Body of pancreas (tissue), 4 donors: ENCODE data around the gene COX8A. TPM values are rescaled to one million over a fixed set of nuclear protein-coding genes. Genes with fewer than 3 reads are reported as not detected.
A peak's percentile ranks its signal among the peaks of the same experiment; 100 is the strongest.

Source experiments
- ATAC-seq: fragments of 150-250 bp; one replicate; pipeline ENCODE4 v1.9.1; 2016
- DNase-seq, 4 donors: peaks; one replicate each; pipeline ENCODE4 v3.0.0-alpha.2; 2019
- H3K27ac ChIP-seq, 4 donors: fragments of 200-600 bp; sonication (generic); 1 replicate in 3 of 4; 2 replicates in 1 of 4; pipeline versions ENCODE4 v1.5.1 to v1.6.1; 2016 to 2019; ENCODE audit warnings: mild to moderate bottlenecking in 1 of 4, mixed read lengths in 1 of 4, moderate library complexity in 1 of 4
- H3K27me3 ChIP-seq, 2 donors: fragments of 200-600 bp; sonication (generic); one replicate each; pipeline ENCODE4 v1.6.0; 2016; ENCODE audit warnings: mild to moderate bottlenecking in 1 of 2
- H3K36me3 ChIP-seq, 2 donors: fragments of 200-600 bp; sonication (generic); replicated peaks in 1 of 2; 2 replicates each; pipeline ENCODE4 v1.5.1; 2016; ENCODE audit warnings: low read depth in 2 of 2; ENCODE audit not compliant: insufficient read depth in 1 of 2
- H3K4me1 ChIP-seq: fragments of 200-600 bp; sonication (generic); one replicate; pipeline ENCODE4 v1.6.0; 2016
- H3K4me3 ChIP-seq, 2 donors: fragments of 200-600 bp; sonication (generic); 1 replicate in 1 of 2; 2 replicates in 1 of 2; pipeline ENCODE4 v1.5.1; 2016 to 2019
- H3K9me3 ChIP-seq, 3 donors: fragments of 200-600 bp; sonication (generic); 1 replicate in 2 of 3; 2 replicates in 1 of 3; pipeline ENCODE4 v1.5.1; 2016
- CTCF ChIP-seq, 7 experiments: fragments of 450-650 bp in 4 of 7; fragments of 200-600 bp in 3 of 7; sonication (generic) in 3 of 7; IDR thresholded peaks; one replicate each; pipeline ENCODE4 v1.5.1; 2016 to 2019; ENCODE audit warnings: antibody characterized with exemption in 7 of 7
- POLR2A ChIP-seq, 3 donors: fragments of 450-650 bp; IDR thresholded peaks; one replicate each; pipeline ENCODE4 v1.6.1; 2016; ENCODE audit warnings: antibody characterized with exemption in 3 of 3, mild to moderate bottlenecking in 2 of 3
- WGBS, 2 donors: methylation state at CpG; one replicate each; pipeline ENCODE4 v1.1.5; 2017; 5-methylcytosine and 5-hydroxymethylcytosine counted together
- intact Hi-C: fragments of 100-400 bp; cut with DNase I; formaldehyde crosslinking; loops from one replicate; pipeline ENCODE4 v1.15.1; 2023
- total RNA-seq, 2 donors: library from RNA; depleted of rRNA; stranded (reverse); fragments of >200 nt; gene quantifications; one replicate each; pipeline ENCODE4 v1.1.0, GENCODE V29; 2016

The COX8A gene
- total RNA-seq, 2 donors from 2014 or later = 51.9 to 184 TPM

GRCh38 chr11:63945477-63946163 is 28.8 kb upstream of the COX8A start:
- TF ChIP-seq CTCF (IDR thresholded peaks at IDR 0.05) (peak; percentile 53 to 95 (median 94)), POLR2A (IDR thresholded peaks at IDR 0.05) (no peak)
- Histone ChIP-seq H3K4me1 (peaks cover 11% of the 10 kb centered on the region), H3K27ac (peak overlapping the region in 3 of 4 donors; percentile 4 to 46 (median 19)), H3K36me3 (no peaks in the 10 kb centered on the region), H3K27me3 (no peaks in the 10 kb centered on the region), H3K9me3 (no peaks in the 10 kb centered on the region), H3K4me3 (no peak overlapping the region)
- peak; percentile 97 for ATAC-seq
- intact Hi-C loops = loop anchor here (10.0 kb wide), 1 partner anchor 181 kb away; the partner anchor contains the start of gene ZFTA
- 19 to 29% methylated on average over 9 to 14 of the region's 14 CpGs for WGBS, 2 donors
- peak; percentile 84 to 86 (median 86) for DNase-seq

- TF ChIP-seq POLR2A (IDR thresholded peaks at IDR 0.05) = no peak
- TF ChIP-seq CTCF (IDR thresholded peaks at IDR 0.05) = no peak
- H3K4me3 ChIP-seq = no peak overlapping the region
- 81 to 89% methylated on average over 10 to 20 of the region's 20 CpGs for WGBS, 2 donors
- H3K36me3 ChIP-seq = peaks cover 0 to 14% of the 10 kb centered on the region in 2 donors
- intact Hi-C loops = no loop called here
- no peaks in the 10 kb centered on the region for H3K4me1 ChIP-seq
- no peaks in the 10 kb centered on the region for H3K9me3 ChIP-seq
- no peak overlapping the region for H3K27ac ChIP-seq
- DNase-seq = no peak
- ATAC-seq = no peak
- H3K27me3 ChIP-seq = no peaks in the 10 kb centered on the region
Measured at GRCh38 chr11:63951779-63952536, 22.5 kb upstream of the COX8A start.

GRCh38 chr11:63952570-63952969 is 21.9 kb upstream of the COX8A start:
- no peak overlapping the region for H3K27ac ChIP-seq
- H3K4me1 ChIP-seq = no peaks in the 10 kb centered on the region
- H3K36me3 ChIP-seq = peaks cover 0 to 14% of the 10 kb centered on the region in 2 donors
- no peak overlapping the region for H3K4me3 ChIP-seq
- no peaks in the 10 kb centered on the region for H3K9me3 ChIP-seq
- 96 to 97% methylated on average over 4 of the region's 4 CpGs for WGBS, 2 donors
- intact Hi-C loops = no loop called here
- no peak for ATAC-seq
- H3K27me3 ChIP-seq = no peaks in the 10 kb centered on the region
- no peak for DNase-seq
- TF ChIP-seq POLR2A (IDR thresholded peaks at IDR 0.05) (no peak), CTCF (IDR thresholded peaks at IDR 0.05) (no peak)

GRCh38 chr11:63958008-63958407 is 16.4 kb upstream of the COX8A start:
- Histone ChIP-seq H3K4me1 (no peaks in the 10 kb centered on the region), H3K27me3 (no peaks in the 10 kb centered on the region), H3K9me3 (no peaks in the 10 kb centered on the region), H3K4me3 (no peak overlapping the region), H3K27ac (no peak overlapping the region), H3K36me3 (peaks cover 0 to 10% of the 10 kb centered on the region in 2 donors)
- DNase-seq (no peak), ATAC-seq (no peak)
- WGBS, 2 donors = 71 to 79% methylated on average over 1 to 5 of the region's 5 CpGs
- intact Hi-C loops = no loop called here
- no peak for TF ChIP-seq POLR2A (IDR thresholded peaks at IDR 0.05)
- TF ChIP-seq CTCF (IDR thresholded peaks at IDR 0.05) = no peak
